Measurements from ENCODE around the gene PBX3. TPM values are rescaled to one million over a fixed set of nuclear protein-coding genes. Genes with fewer than 3 reads are reported as not detected.

PBX3 gene
- total and polyA plus RNA-seq, 2 donors (not counting 1 experiment from before 2014, with no cell fraction given): 15.5 to 39.0 TPM

DNA sequence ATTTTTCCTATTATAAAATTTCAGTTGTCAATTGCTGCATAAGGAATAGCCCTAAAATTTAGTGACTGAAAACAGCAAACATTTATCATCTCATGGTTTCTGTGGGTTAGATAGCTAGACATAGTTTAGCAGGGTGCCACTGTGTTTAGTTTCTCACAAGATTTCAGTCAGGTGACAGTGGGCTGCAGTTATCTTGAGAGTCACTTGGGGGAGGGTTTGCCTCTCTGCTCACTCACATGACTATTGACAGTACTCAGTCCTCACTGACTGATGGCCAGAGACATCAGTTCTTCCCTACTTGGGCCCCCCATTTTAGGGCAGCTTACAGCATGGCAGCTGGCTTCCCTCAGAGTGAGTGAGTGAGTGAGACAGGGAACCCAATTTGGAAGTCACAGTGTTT is 42.0 kb downstream of the PBX3 start:
- intact Hi-C loops (cut with micrococcal nuclease): no loop called here
- no peak overlapping the region for H3K4me3 Mint-ChIP-seq
- ChIA-PET POLR2A (no interaction called here), CTCF (no interaction called here)
- H3K27me3 ChIP-seq (replicated peaks in 1 of 4; ENCODE audit: control extremely low read depth in 1 of 4, control insufficient read depth in 3 of 4, insufficient read depth in 4 of 4, low read length in 3 of 4): no peaks in the 10 kb centered on the region
- no peak overlapping the region for H3K4me3 ChIP-seq (ENCODE audit: control extremely low read depth in 1 of 5, extremely low read depth in 1 of 5, insufficient read depth in 1 of 5, low read depth in 2 of 5, low read length in 4 of 5)
- H3K27ac ChIP-seq (ENCODE audit: low read length in 2 of 2): no peak overlapping the region
- peaks cover 0 to 8% of the 10 kb centered on the region in 2 donors for H3K4me1 ChIP-seq (ENCODE audit: control insufficient read depth in 2 of 2, insufficient read depth in 2 of 2, low read length in 2 of 2)
- no peak for ATAC-seq (ENCODE audit: low read depth)
- H2AFZ ChIP-seq (ENCODE audit: insufficient read depth, low read depth, low read length, poor library complexity, severe bottlenecking): no peak overlapping the region
- TF ChIP-seq EZH2 (IDR thresholded peaks at IDR 0.05; ENCODE audit: borderline replicate concordance, insufficient read depth, low read depth, low read length, poor library complexity, severe bottlenecking): no peak
- TF ChIP-seq, protein P1, sequence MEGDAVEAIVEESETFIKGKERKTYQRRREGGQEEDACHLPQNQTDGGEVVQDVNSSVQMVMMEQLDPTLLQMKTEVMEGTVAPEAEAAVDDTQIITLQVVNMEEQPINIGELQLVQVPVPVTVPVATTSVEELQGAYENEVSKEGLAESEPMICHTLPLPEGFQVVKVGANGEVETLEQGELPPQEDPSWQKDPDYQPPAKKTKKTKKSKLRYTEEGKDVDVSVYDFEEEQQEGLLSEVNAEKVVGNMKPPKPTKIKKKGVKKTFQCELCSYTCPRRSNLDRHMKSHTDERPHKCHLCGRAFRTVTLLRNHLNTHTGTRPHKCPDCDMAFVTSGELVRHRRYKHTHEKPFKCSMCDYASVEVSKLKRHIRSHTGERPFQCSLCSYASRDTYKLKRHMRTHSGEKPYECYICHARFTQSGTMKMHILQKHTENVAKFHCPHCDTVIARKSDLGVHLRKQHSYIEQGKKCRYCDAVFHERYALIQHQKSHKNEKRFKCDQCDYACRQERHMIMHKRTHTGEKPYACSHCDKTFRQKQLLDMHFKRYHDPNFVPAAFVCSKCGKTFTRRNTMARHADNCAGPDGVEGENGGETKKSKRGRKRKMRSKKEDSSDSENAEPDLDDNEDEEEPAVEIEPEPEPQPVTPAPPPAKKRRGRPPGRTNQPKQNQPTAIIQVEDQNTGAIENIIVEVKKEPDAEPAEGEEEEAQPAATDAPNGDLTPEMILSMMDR (IDR thresholded peaks at IDR 0.05): no peak
- H3K4me1 Mint-ChIP-seq: peaks cover 15% of the 10 kb centered on the region
- H4K20me1 ChIP-seq (ENCODE audit: control insufficient read depth, insufficient read depth, low read length, poor library complexity, severe bottlenecking): no peaks in the 10 kb centered on the region
- H3K4me2 ChIP-seq (replicated peaks; ENCODE audit: low read depth, low read length, poor library complexity, severe bottlenecking): no peak overlapping the region
- no peaks in the 10 kb centered on the region for H3K27me3 Mint-ChIP-seq
- H3K9me3 ChIP-seq (ENCODE audit: control extremely low read depth in 1 of 3, control insufficient read depth in 2 of 3, insufficient read depth in 1 of 3, low read length in 2 of 3): no peaks in the 10 kb centered on the region
- peaks cover 13% of the 10 kb centered on the region for H3K79me2 ChIP-seq (ENCODE audit: control insufficient read depth, insufficient read depth, low read length)
- H3K27ac Mint-ChIP-seq: no peak overlapping the region
- H3K9ac ChIP-seq (ENCODE audit: low read length): no peak overlapping the region
- no peaks in the 10 kb centered on the region for H3K9me3 Mint-ChIP-seq (ENCODE audit: insufficient read depth)
- no peak for DNase-seq
- H3K36me3 ChIP-seq (replicated peaks in 1 of 2; ENCODE audit: control extremely low read depth in 1 of 2, control insufficient read depth in 1 of 2, extremely low read depth in 1 of 2, insufficient read depth in 2 of 2, low read length in 1 of 2): peaks cover 0 to 3% of the 10 kb centered on the region in 2 experiments

DNA sequence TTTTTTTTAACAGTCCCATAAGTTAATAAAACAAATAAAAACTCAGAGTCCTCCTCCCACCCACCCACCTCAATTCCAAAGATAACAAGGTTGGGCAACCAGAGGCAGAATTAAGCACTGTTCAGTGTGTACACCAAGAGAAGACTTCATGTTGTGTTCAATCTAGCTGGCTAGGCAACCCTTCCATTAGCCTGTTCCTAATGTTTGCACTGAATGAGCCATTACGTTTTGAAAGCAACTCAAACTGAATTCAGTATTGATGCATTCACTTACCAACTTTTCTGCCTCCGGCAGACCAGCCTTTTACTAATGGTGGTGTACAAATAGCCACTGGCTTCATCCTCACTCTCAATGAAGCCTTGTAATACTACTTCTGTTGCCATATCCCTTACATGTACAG is 47.5 kb downstream of the PBX3 start:
- ChIA-PET POLR2A (no interaction called here), CTCF (no interaction called here)
- no peak for TF ChIP-seq EZH2 (IDR thresholded peaks at IDR 0.05; ENCODE audit: borderline replicate concordance, insufficient read depth, low read depth, low read length, poor library complexity, severe bottlenecking)
- TF ChIP-seq, protein P1 (IDR thresholded peaks at IDR 0.05): no peak
- no peak for ATAC-seq (ENCODE audit: low read depth)
- Histone ChIP-seq H3K9ac (ENCODE audit: low read length) (no peak overlapping the region), H3K4me2 (replicated peaks; ENCODE audit: low read depth, low read length, poor library complexity, severe bottlenecking) (no peak overlapping the region), H3K4me1 (ENCODE audit: control insufficient read depth in 2 of 2, insufficient read depth in 2 of 2, low read length in 2 of 2) (no peaks in the 10 kb centered on the region), H4K20me1 (ENCODE audit: control insufficient read depth, insufficient read depth, low read length, poor library complexity, severe bottlenecking) (no peaks in the 10 kb centered on the region), H2AFZ (ENCODE audit: insufficient read depth, low read depth, low read length, poor library complexity, severe bottlenecking) (no peak overlapping the region), H3K36me3 (replicated peaks in 1 of 2; ENCODE audit: control extremely low read depth in 1 of 2, control insufficient read depth in 1 of 2, extremely low read depth in 1 of 2, insufficient read depth in 2 of 2, low read length in 1 of 2) (peaks cover 0 to 3% of the 10 kb centered on the region in 2 experiments), H3K79me2 (ENCODE audit: control insufficient read depth, insufficient read depth, low read length) (no peaks in the 10 kb centered on the region), H3K27ac (ENCODE audit: low read length in 2 of 2) (no peak overlapping the region), H3K4me3 (ENCODE audit: control extremely low read depth in 1 of 5, extremely low read depth in 1 of 5, insufficient read depth in 1 of 5, low read depth in 2 of 5, low read length in 4 of 5) (no peak overlapping the region), H3K9me3 (ENCODE audit: control extremely low read depth in 1 of 3, control insufficient read depth in 2 of 3, insufficient read depth in 1 of 3, low read length in 2 of 3) (no peaks in the 10 kb centered on the region), H3K27me3 (replicated peaks in 1 of 4; ENCODE audit: control extremely low read depth in 1 of 4, control insufficient read depth in 3 of 4, insufficient read depth in 4 of 4, low read length in 3 of 4) (no peaks in the 10 kb centered on the region)
- DNase-seq: no peak
- H3K4me1 Mint-ChIP-seq: no peaks in the 10 kb centered on the region
- H3K27me3 Mint-ChIP-seq: no peaks in the 10 kb centered on the region
- H3K27ac Mint-ChIP-seq: no peak overlapping the region
- H3K4me3 Mint-ChIP-seq: no peak overlapping the region
- 93% methylated on average over 2 of the region's 2 CpGs for WGBS (ENCODE audit: insufficient coverage)
- intact Hi-C loops (cut with micrococcal nuclease): no loop called here
- no peaks in the 10 kb centered on the region for H3K9me3 Mint-ChIP-seq (ENCODE audit: insufficient read depth)

All from B cell (primary cell).